HG03159 (cell line): ENCODE data around the gene MAP2.

Source experiments
- ATAC-seq: cut with Tn5 transposase; IDR thresholded peaks from one replicate; pipeline ENCODE4 v1.9.1; 2021; ENCODE audit warnings: mild to moderate bottlenecking, moderate library complexity; ENCODE audit not compliant: unreplicated experiment

The MAP2 gene

DNA sequence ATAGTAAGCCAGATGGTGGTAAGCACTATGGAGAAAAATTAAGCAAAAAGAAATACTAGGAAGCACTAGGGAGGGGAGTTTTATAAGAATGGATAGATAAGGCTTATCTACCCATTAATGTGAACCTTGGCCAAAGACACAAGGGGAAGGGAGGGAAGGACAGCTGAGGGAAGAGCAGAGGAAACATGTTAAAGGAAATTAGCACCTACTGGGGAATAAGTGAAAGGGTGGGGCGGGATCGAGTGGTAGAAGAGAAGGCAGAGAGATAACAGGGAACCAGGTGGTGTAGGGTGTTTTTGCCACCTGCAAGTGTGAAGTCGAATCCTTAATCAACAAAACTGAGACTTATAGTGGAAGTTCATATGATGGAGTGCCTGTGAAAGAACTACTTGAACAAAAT lies 349.5 kb downstream of the MAP2 start:
- ATAC-seq: no peak
